Heart left ventricle (tissue), 13 donors: ENCODE data around the gene SULT4A1.

Experiments used
- POLR2A ChIP-seq, 2 donors: fragments of 450-650 bp; IDR thresholded peaks; one replicate each; pipeline ENCODE4 v1.6.1; 2017; ENCODE audit warnings: antibody characterized with exemption in 2 of 2, mild to moderate bottlenecking in 2 of 2, moderate library complexity in 2 of 2
- TF ChIP-seq, protein P1 (sequence below), 12 donors: fragments of 200-600 bp; sonication (generic) in 4 of 12; IDR thresholded peaks; one replicate each; pipeline versions ENCODE4 v1.5.0 to v1.8.0; 2018 to 2022; ENCODE audit warnings: antibody characterized with exemption in 12 of 12, mild to moderate bottlenecking in 5 of 12
- donor health status: ischemic (EF 13 %, LVEDD 7.1; RV severe dilation, severe dysfunction).
- donor health status: DM: no; HTN: yes; CAD: no.
- donor health status: DM: no; HTN: no; CAD: no.
- donor health status: ischemic (EF 25% LVEDD 6.9; RV normal size, moderate dysfunction).
- donor health status: ischemic (EF 25% LVEDD 5.7; RV mildly dilated, moderate dysfunction).
- donor health status: ischemic (EF 35%, LVEDD 5.7; RV mildly dilated, moderate dysfunction).
- donor health status: nonischemic (EF 11% LVEDD 7.7; RV severe dilation, severe dysfunction).
- donor health status: DM: yes; HTN: yes; CAD: no.
- donor health status: PGD.
- donor health status: ischemic (EF 29% LVEDD 5.4; RV normal size, mild dysfunction).
- donor health status: nonischemic (EF 23%, LVEDD 6.1; RV moderate dilation, normal function).

DNA sequence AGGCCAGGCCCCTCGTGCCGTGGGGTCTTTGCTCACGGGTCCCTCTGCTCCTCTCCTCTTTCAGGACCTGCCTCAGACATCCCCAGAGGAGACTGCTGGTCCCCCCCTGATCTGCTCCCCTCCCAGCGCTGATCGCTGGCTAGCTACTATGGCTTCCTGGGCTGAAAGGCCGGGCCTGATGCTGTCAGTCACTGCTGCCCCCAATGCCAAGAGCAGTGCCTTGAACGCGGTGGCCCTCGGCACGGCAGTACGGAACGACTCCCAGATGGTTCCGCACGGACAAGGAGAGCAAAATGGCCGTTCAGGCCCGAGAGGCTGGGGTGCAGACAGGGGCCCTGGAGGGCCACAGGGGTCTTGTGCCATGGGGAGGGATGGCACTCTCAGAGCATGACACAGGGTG lies 21.5 kb downstream of the SULT4A1 start:
- no peak for TF ChIP-seq POLR2A (IDR thresholded peaks at IDR 0.05)
- TF ChIP-seq, protein P1, sequence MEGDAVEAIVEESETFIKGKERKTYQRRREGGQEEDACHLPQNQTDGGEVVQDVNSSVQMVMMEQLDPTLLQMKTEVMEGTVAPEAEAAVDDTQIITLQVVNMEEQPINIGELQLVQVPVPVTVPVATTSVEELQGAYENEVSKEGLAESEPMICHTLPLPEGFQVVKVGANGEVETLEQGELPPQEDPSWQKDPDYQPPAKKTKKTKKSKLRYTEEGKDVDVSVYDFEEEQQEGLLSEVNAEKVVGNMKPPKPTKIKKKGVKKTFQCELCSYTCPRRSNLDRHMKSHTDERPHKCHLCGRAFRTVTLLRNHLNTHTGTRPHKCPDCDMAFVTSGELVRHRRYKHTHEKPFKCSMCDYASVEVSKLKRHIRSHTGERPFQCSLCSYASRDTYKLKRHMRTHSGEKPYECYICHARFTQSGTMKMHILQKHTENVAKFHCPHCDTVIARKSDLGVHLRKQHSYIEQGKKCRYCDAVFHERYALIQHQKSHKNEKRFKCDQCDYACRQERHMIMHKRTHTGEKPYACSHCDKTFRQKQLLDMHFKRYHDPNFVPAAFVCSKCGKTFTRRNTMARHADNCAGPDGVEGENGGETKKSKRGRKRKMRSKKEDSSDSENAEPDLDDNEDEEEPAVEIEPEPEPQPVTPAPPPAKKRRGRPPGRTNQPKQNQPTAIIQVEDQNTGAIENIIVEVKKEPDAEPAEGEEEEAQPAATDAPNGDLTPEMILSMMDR (IDR thresholded peaks at IDR 0.05), result no peak
